Fibroblast of mammary gland (primary cell): Measurements from ENCODE around the gene SEPHS1.
A peak's percentile ranks its signal among the peaks of the same experiment; 100 is the strongest.
"Not testable (repeated sequence)": the region's sequence is repeated elsewhere in the genome, so short reads cannot be mapped to it uniquely, and the experiment has no call there.

Experiments used
- DNase-seq: peaks from one replicate; pipeline ENCODE4 v3.0.0-alpha.2; 2010; ENCODE audit warnings: low read depth
- H3K4me3 ChIP-seq: 2 replicates; pipeline ENCODE4 v1.5.1; 2011; ENCODE audit warnings: low read depth, mild to moderate bottlenecking, low read length, moderate library complexity; ENCODE audit not compliant: control insufficient read depth
- CTCF ChIP-seq: conservative IDR thresholded peaks from 2 replicates; pipeline ENCODE4 v1.5.1; 2011; ENCODE audit warnings: low read depth, low read length, inconsistent platforms; ENCODE audit not compliant: control insufficient read depth, insufficient read depth

Gene SEPHS1

DNA sequence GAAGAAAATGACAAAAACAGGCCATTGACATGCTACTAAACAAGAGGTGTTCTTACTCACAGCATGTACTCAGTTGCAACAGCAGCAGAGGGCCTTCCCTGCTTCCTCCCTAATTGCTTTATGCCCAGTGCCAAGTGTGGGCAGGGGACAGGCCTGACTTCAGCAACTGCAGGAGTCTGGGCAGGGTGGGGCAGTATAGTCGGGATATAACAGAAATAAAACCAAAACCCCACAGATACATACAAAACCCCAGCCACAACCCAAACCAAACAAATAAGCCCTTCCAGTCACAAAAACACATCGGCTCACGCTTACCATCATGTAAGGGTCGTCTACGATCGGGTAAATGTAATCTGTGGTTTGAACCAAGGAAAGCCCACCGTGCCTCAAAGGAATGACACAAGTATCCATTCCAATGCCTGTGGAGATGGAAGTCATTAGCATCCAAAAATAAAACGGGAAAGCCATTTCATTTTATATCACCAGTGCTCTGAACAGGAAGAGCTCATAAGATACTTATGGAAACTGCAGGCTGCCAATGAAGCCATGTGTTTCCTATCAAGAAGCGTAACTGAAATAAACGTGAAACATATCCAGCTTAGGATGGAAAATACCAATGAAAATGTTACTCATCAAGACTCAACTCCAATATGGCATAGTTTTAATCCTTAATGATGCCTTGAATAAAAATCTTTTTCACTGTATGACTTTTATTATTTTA lies 9.5 kb downstream of the SEPHS1 start:
- peak; percentile 80 for DNase-seq
- H3K4me3 ChIP-seq: no peak overlapping the region
- TF ChIP-seq CTCF: no peak

- TF ChIP-seq CTCF: no peak
- H3K4me3 ChIP-seq: no peak overlapping the region
- no peak for DNase-seq
These were observed 10.3 kb downstream of the SEPHS1 start for GRCh38 chr10:13337827-13338196.

DNA sequence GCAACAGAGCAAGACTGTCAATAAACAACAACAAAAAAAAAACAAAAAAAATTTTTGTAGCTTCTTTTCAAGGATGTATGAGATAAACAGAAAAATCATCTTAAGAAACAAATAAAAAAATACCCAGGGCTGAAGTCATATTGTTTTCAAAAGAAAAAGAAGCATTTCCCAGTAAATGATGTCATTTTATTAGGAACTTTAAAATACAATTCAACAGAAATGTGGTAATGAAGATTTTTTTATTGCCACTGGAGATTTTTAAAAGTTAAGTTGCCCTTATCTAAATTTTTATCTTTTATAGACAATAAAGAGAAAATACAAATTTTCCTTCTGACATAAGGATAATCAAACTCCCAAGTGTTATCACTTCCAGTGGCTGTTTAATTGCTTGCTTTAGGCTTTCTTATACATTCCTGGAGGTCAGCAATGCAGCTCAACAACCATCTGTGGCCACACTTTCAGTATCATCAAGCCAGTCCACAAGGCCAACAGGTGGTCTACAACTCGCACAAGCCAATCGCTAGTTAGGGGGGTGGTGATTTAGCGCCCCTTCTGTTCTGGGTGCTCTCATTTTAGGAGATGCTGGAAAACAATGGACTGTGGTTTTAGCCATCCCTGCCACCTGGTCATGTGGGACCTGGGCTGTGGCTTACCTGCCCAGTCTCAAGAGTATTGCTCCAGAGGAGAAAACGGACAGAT lies 10.8 kb downstream of the SEPHS1 start:
- no peak for TF ChIP-seq CTCF
- no peak for DNase-seq
- no peak overlapping the region for H3K4me3 ChIP-seq

GRCh38 chr10:13335881-13336280 lies 12.2 kb downstream of the SEPHS1 start:
- DNase-seq: no peak
- H3K4me3 ChIP-seq: no peak overlapping the region
- TF ChIP-seq CTCF: no peak

GRCh38 chr10:13334556-13334955 lies 13.5 kb downstream of the SEPHS1 start:
- TF ChIP-seq CTCF: no peak
- no peak for DNase-seq
- no peak overlapping the region for H3K4me3 ChIP-seq

GRCh38 chr10:13331646-13332045 lies 16.4 kb downstream of the SEPHS1 start:
- TF ChIP-seq CTCF: no peak
- DNase-seq: no peak
- H3K4me3 ChIP-seq: no peak overlapping the region

GRCh38 chr10:13330980-13331379 lies 17.1 kb downstream of the SEPHS1 start:
- H3K4me3 ChIP-seq: not testable (repeated sequence)

More at GRCh38 chr10:13330980-13331379, 17.1 kb downstream of the SEPHS1 start:
- not testable (repeated sequence) for DNase-seq
